Measurements from ENCODE around the gene MPP2. TPM values are rescaled to one million over a fixed set of nuclear protein-coding genes. Genes with fewer than 3 reads are reported as not detected.
A peak's percentile ranks its signal among the peaks of the same experiment; 100 is the strongest.
"Not testable (repeated sequence)": the region's sequence is repeated elsewhere in the genome, so short reads cannot be mapped to it uniquely, and the experiment has no call there.

MPP2 gene
- polyA plus RNA-seq, 4 donors, result 0.27 to 1.8 (median 1.1) TPM; not detected in 1

DNA sequence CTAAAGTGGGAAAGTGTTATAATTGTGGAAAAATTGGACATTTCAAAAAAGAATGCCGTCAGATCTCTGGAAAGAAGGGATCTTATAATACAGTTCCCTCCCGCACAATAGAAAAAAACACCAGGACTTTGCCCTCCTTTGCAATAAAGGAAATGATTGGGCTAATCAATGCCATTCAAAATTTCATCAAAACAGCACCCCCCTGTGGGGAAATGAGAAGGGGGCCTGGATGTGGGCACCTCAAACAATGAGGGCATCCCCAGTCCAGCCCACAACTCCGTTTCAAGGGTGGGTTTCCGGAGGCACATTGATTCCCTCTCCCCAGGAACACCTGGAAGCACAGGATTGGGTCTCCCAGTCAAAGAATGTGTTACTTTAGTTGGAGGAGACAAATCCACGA lies 34.2 kb downstream of the MPP2 start:
- H3K4me3 ChIP-seq (ENCODE audit: low read depth in 1 of 3, low read length in 3 of 3), result peak overlapping the region in 1 of 3 donors; percentile 5
- H3K36me3 ChIP-seq (ENCODE audit: control insufficient read depth in 3 of 3, insufficient read depth in 2 of 3, low read depth in 1 of 3, low read length in 3 of 3), result peaks cover 0 to 11% (median 0%) of the 10 kb centered on the region in 3 donors
- peak overlapping the region in 2 of 3 donors; percentile 71 to 81 for H3K27ac ChIP-seq (ENCODE audit: low read depth in 1 of 3, low read length in 2 of 3)
- WGBS, 3 donors, result 25 to 51% (median 33%) methylated on average over 5 of the region's 5 CpGs
- FAIRE-seq, result no peak
- DNase-seq, result peak; percentile 48 to 71
- H3K9me3 ChIP-seq (ENCODE audit: control insufficient read depth in 2 of 2, insufficient read depth in 1 of 2, low read depth in 1 of 2, low read length in 1 of 2), result peaks cover 0 to 5% of the 10 kb centered on the region in 2 donors
- H3K27me3 ChIP-seq (ENCODE audit: control insufficient read depth in 3 of 3, insufficient read depth in 3 of 3, low read length in 3 of 3), result peaks cover 0 to 5% (median 0%) of the 10 kb centered on the region in 3 donors
- H3K4me1 ChIP-seq (ENCODE audit: control insufficient read depth in 3 of 3, insufficient read depth in 2 of 3, low read depth in 1 of 3, low read length in 2 of 3), result peaks cover 0 to 62% (median 8%) of the 10 kb centered on the region in 3 donors

- Histone ChIP-seq H3K27ac (ENCODE audit: low read depth in 1 of 3, low read length in 2 of 3) (peak overlapping the region; percentile 71 to 77 (median 75)), H3K4me1 (ENCODE audit: control insufficient read depth in 3 of 3, insufficient read depth in 2 of 3, low read depth in 1 of 3, low read length in 2 of 3) (peaks cover 0 to 52% (median 8%) of the 10 kb centered on the region in 3 donors), H3K27me3 (ENCODE audit: control insufficient read depth in 3 of 3, insufficient read depth in 3 of 3, low read length in 3 of 3) (peaks cover 0 to 5% (median 0%) of the 10 kb centered on the region in 3 donors), H3K4me3 (ENCODE audit: low read depth in 1 of 3, low read length in 3 of 3) (peak overlapping the region in 2 of 3 donors; percentile 5 to 8), H3K36me3 (ENCODE audit: control insufficient read depth in 3 of 3, insufficient read depth in 2 of 3, low read depth in 1 of 3, low read length in 3 of 3) (peaks cover 0 to 6% (median 0%) of the 10 kb centered on the region in 3 donors), H3K9me3 (ENCODE audit: control insufficient read depth in 2 of 2, insufficient read depth in 1 of 2, low read depth in 1 of 2, low read length in 1 of 2) (peaks cover 0 to 5% of the 10 kb centered on the region in 2 donors)
- 14 to 49% (median 31%) methylated on average over 14 of the region's 14 CpGs for WGBS, 3 donors
- FAIRE-seq, result no peak
- DNase-seq, result peak; percentile 58 to 91
Measured at GRCh38 chr17:43871946-43872690, 35.2 kb downstream of the MPP2 start.

DNA sequence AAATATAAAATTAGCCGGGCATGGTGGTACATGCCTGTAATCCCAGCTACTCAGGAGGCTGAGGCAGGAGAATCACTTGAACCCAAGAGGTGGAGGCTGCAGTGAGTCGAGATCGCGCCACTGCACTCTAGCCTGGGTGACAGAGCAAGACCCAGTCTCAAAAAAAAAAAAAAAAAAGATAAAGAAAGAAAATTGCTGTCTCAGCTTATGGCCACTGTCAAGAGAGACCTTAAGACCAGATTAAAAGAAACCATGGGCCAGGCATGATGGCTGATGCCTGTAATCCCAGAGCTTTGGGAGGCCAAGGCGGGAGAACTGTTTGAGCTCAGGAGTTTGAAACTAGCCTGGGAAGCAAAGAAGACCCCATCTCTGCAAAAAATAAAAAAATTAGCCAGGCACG lies 38.3 kb downstream of the MPP2 start:
- not testable (repeated sequence) for FAIRE-seq; H3K27me3 ChIP-seq (ENCODE audit: control insufficient read depth in 3 of 3, insufficient read depth in 3 of 3, low read length in 3 of 3); H3K27ac ChIP-seq (ENCODE audit: low read depth in 1 of 3, low read length in 2 of 3); H3K36me3 ChIP-seq (ENCODE audit: control insufficient read depth in 3 of 3, insufficient read depth in 2 of 3, low read depth in 1 of 3, low read length in 3 of 3); H3K4me3 ChIP-seq (ENCODE audit: low read depth in 1 of 3, low read length in 3 of 3); DNase-seq; H3K9me3 ChIP-seq (ENCODE audit: control insufficient read depth in 2 of 2, insufficient read depth in 1 of 2, low read depth in 1 of 2, low read length in 1 of 2)
- 82 to 88% (median 87%) methylated on average over 5 to 6 of the region's 6 CpGs for WGBS, 3 donors
- peaks cover 0 to 25% (median 3%) of the 10 kb centered on the region in 3 donors for H3K4me1 ChIP-seq (ENCODE audit: control insufficient read depth in 3 of 3, insufficient read depth in 2 of 3, low read depth in 1 of 3, low read length in 2 of 3)

DNA sequence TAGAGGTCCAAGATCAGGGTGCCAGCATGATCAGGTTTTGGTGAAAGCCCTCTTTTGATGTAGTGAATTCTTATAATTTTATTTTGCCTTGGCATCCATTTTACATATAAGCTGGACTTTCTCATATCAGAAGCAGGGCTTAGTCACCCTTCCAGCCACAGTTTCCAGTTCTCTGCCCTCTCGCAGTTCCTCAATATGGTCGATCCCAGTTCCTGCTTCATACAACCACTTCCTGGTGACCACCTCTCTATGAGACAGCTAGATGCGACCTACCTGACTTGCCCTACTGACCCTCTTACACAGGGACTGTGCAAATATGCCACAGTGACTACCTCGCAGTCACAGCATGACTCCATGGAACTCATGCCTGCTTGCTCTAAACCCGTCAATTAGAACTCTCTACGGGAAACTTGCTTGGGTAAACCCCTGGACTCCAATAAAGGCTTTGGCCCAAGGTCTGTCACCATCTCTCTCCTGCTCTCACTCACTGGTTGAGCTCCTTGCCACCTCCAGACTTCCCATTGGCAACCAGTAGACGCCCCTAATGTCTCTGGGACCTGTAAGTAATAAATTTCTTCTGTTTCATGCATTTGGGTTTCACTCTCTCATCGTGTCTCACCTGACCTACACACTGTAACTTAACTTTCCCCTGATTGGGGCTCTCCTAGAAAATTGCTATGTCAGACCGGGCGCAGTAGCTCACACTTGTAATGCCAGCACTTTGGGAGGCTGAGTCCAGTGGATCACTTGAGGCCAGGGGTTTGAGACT lies 38.9 kb downstream of the MPP2 start:
- peaks cover 0 to 9% (median 0%) of the 10 kb centered on the region in 3 donors for H3K27me3 ChIP-seq (ENCODE audit: control insufficient read depth in 3 of 3, insufficient read depth in 3 of 3, low read length in 3 of 3)
- H3K36me3 ChIP-seq (ENCODE audit: control insufficient read depth in 3 of 3, insufficient read depth in 2 of 3, low read depth in 1 of 3, low read length in 3 of 3), result no peaks in the 10 kb centered on the region
- no peak overlapping the region for H3K4me3 ChIP-seq (ENCODE audit: low read depth in 1 of 3, low read length in 3 of 3)
- FAIRE-seq (no peak), DNase-seq (no peak)
- H3K9me3 ChIP-seq (ENCODE audit: control insufficient read depth in 2 of 2, insufficient read depth in 1 of 2, low read depth in 1 of 2, low read length in 1 of 2), result peaks cover 0 to 5% of the 10 kb centered on the region in 2 donors
- peaks cover 0 to 19% (median 0%) of the 10 kb centered on the region in 3 donors for H3K4me1 ChIP-seq (ENCODE audit: control insufficient read depth in 3 of 3, insufficient read depth in 2 of 3, low read depth in 1 of 3, low read length in 2 of 3)
- WGBS, 3 donors, result 81 to 96% (median 86%) methylated on average over 10 of the region's 10 CpGs
- no peak overlapping the region for H3K27ac ChIP-seq (ENCODE audit: low read depth in 1 of 3, low read length in 2 of 3)

GRCh38 chr17:43864161-43864984 lies 43.0 kb downstream of the MPP2 start:
- 70 to 81% (median 79%) methylated on average over 4 of the region's 4 CpGs for WGBS, 3 donors
- FAIRE-seq (no peak), DNase-seq (no peak)
- no peak overlapping the region for H3K4me3 ChIP-seq (ENCODE audit: low read depth in 1 of 3, low read length in 3 of 3)
- peaks cover 0 to 9% (median 0%) of the 10 kb centered on the region in 3 donors for H3K27me3 ChIP-seq (ENCODE audit: control insufficient read depth in 3 of 3, insufficient read depth in 3 of 3, low read length in 3 of 3)
- H3K27ac ChIP-seq (ENCODE audit: low read depth in 1 of 3, low read length in 2 of 3), result no peak overlapping the region
- no peaks in the 10 kb centered on the region for H3K36me3 ChIP-seq (ENCODE audit: control insufficient read depth in 3 of 3, insufficient read depth in 2 of 3, low read depth in 1 of 3, low read length in 3 of 3)
- H3K9me3 ChIP-seq (ENCODE audit: control insufficient read depth in 2 of 2, insufficient read depth in 1 of 2, low read depth in 1 of 2, low read length in 1 of 2), result peaks cover 0 to 5% of the 10 kb centered on the region in 2 donors
- no peaks in the 10 kb centered on the region for H3K4me1 ChIP-seq (ENCODE audit: control insufficient read depth in 3 of 3, insufficient read depth in 2 of 3, low read depth in 1 of 3, low read length in 2 of 3)

DNA sequence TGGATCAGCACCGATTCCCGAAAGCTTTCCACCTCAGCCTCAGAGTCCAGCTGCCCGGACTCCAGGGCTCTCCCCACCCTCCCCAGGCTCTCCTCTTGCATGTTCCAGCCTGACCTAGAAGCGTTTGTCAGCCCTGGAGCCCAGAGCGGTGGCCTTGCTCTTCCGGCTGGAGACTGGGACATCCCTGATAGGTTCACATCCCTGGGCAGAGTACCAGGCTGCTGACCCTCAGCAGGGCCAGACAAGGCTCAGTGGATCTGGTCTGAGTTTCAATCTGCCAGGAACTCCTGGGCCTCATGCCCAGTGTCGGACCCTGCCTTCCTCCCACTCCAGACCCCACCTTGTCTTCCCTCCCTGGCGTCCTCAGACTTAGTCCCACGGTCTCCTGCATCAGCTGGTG lies 45.4 kb downstream of the MPP2 start:
- FAIRE-seq (no peak), DNase-seq (no peak)
- Histone ChIP-seq H3K9me3 (ENCODE audit: control insufficient read depth in 2 of 2, insufficient read depth in 1 of 2, low read depth in 1 of 2, low read length in 1 of 2) (peaks cover 0 to 7% of the 10 kb centered on the region in 2 donors), H3K4me1 (ENCODE audit: control insufficient read depth in 3 of 3, insufficient read depth in 2 of 3, low read depth in 1 of 3, low read length in 2 of 3) (no peaks in the 10 kb centered on the region), H3K36me3 (ENCODE audit: control insufficient read depth in 3 of 3, insufficient read depth in 2 of 3, low read depth in 1 of 3, low read length in 3 of 3) (no peaks in the 10 kb centered on the region), H3K27ac (ENCODE audit: low read depth in 1 of 3, low read length in 2 of 3) (no peak overlapping the region), H3K27me3 (ENCODE audit: control insufficient read depth in 3 of 3, insufficient read depth in 3 of 3, low read length in 3 of 3) (peaks cover 0 to 8% (median 0%) of the 10 kb centered on the region in 3 donors), H3K4me3 (ENCODE audit: low read depth in 1 of 3, low read length in 3 of 3) (no peak overlapping the region)
- WGBS, 3 donors, result 78 to 90% (median 85%) methylated on average over 9 of the region's 9 CpGs

- DNase-seq, result no peak
- WGBS, 3 donors, result 65 to 76% (median 72%) methylated on average over 9 of the region's 9 CpGs
- Histone ChIP-seq H3K4me3 (ENCODE audit: low read depth in 1 of 3, low read length in 3 of 3) (no peak overlapping the region), H3K27ac (ENCODE audit: low read depth in 1 of 3, low read length in 2 of 3) (no peak overlapping the region), H3K9me3 (ENCODE audit: control insufficient read depth in 2 of 2, insufficient read depth in 1 of 2, low read depth in 1 of 2, low read length in 1 of 2) (peaks cover 0 to 9% of the 10 kb centered on the region in 2 donors), H3K4me1 (ENCODE audit: control insufficient read depth in 3 of 3, insufficient read depth in 2 of 3, low read depth in 1 of 3, low read length in 2 of 3) (no peaks in the 10 kb centered on the region), H3K27me3 (ENCODE audit: control insufficient read depth in 3 of 3, insufficient read depth in 3 of 3, low read length in 3 of 3) (peaks cover 0 to 13% (median 0%) of the 10 kb centered on the region in 3 donors), H3K36me3 (ENCODE audit: control insufficient read depth in 3 of 3, insufficient read depth in 2 of 3, low read depth in 1 of 3, low read length in 3 of 3) (no peaks in the 10 kb centered on the region)
- FAIRE-seq, result no peak
Measured at GRCh38 chr17:43860927-43861622, 46.3 kb downstream of the MPP2 start.
